Measurements from ENCODE around the gene RING1. TPM values are rescaled to one million over a fixed set of nuclear protein-coding genes. Genes with fewer than 3 reads are reported as not detected.

RING1 gene
- total and polyA plus RNA-seq, 2 experiments from 2014 or later = 6.4 to 16.0 TPM

DNA sequence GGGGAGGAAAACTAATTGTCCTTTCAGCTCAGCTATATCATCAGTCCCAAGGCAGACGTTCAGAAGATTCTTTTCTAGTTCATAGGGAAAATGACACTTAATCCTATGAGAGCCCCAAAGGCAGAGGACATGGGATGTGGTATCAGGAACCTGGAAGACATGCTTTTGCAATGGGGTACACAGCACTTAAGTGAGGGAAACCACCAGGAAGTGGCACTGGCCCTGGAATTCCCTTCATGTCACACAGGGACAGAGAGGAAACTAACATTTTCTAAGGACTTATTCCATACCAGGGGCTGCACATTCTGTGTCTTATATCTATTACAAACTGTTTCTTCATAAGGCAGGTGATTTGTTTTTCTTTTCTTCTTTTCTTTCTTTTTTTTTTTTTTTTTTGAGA lies 35.2 kb downstream of the RING1 start:
- H2AFZ ChIP-seq = no peak overlapping the region
- H3K9me2 ChIP-seq (ENCODE audit: insufficient read depth) = no peaks in the 10 kb centered on the region
- no peaks in the 10 kb centered on the region for H4K20me1 ChIP-seq (replicated peaks; ENCODE audit: insufficient read depth)
- Mint-ChIP-seq H3K4me1 (peaks cover 1% of the 10 kb centered on the region; the same call in 2 of the 3 replicates), H3K27me3 (ENCODE audit: insufficient read depth, low read depth, poor library complexity) (peaks cover 11% of the 10 kb centered on the region), H3K9me3 (no peaks in the 10 kb centered on the region), H3K36me3 (ENCODE audit: low read depth) (no peaks in the 10 kb centered on the region), H3K27ac (no peak overlapping the region), H3K4me3 (no peak overlapping the region)
- no peaks in the 10 kb centered on the region for H3K79me2 ChIP-seq (replicated peaks; ENCODE audit: insufficient read depth)
- ATAC-seq = no peak
- H3K4me2 ChIP-seq = no peak overlapping the region
- no peak overlapping the region for H3K4me3 ChIP-seq
- no peak overlapping the region for H3K27ac ChIP-seq (ENCODE audit: low read depth)
- TF ChIP-seq, protein P1, sequence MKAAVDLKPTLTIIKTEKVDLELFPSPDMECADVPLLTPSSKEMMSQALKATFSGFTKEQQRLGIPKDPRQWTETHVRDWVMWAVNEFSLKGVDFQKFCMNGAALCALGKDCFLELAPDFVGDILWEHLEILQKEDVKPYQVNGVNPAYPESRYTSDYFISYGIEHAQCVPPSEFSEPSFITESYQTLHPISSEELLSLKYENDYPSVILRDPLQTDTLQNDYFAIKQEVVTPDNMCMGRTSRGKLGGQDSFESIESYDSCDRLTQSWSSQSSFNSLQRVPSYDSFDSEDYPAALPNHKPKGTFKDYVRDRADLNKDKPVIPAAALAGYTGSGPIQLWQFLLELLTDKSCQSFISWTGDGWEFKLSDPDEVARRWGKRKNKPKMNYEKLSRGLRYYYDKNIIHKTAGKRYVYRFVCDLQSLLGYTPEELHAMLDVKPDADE (IDR thresholded peaks at IDR 0.05) = no peak
- TF ChIP-seq NANOG (IDR thresholded peaks at IDR 0.05; ENCODE audit: borderline replicate concordance) = no peak
- TF ChIP-seq ZNF114 (CRISPR knock-in tag; IDR thresholded peaks at IDR 0.05) = no peak
- no peak for DNase-seq (ENCODE audit: low spot score)
- peaks cover 4% of the 10 kb centered on the region; the same call in 1 of the 2 replicates for H3K4me1 ChIP-seq (ENCODE audit: insufficient read depth)
- H3K36me3 ChIP-seq (ENCODE audit: insufficient read depth) = no peaks in the 10 kb centered on the region
- H3K27me3 ChIP-seq (ENCODE audit: insufficient read depth) = peaks cover 56% of the 10 kb centered on the region
- H3F3A ChIP-seq (replicated peaks; ENCODE audit: low read depth) = no peaks in the 10 kb centered on the region

DNA sequence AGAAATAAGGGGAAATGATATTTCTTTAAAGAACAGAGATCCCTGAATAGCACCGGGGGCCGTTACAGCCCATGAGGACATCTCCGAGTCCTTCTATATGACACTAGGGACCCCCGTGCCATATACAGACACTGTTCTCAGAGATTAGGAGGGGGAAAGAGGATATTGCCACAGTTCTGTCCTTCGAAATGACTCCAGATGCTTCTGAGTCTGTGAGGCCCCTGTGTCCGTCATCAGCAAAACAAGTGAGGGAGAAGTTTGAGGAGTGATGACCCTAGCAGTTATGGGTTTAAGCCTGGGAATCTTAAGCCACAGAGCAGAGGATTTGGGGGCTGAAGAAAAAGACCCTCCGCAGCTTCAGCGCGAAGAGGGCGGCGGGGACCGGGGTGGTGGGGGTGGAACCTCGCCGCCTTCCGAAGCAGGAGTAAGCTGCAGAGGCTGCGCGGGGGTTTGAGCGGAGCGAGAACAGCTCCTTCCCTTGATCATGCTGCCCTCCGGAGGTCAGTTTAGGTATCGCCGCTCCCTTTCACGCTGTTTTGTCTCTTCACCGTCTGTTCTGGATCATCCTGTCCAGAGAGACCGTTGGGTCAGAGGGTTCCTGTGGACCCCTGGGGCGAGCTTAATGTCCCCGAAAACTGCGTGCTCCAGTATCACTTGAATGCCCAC lies 39.8 kb downstream of the RING1 start:
- Mint-ChIP-seq H3K4me3 (peak overlapping the region; percentile 82), H3K4me1 (peaks cover 19% of the 10 kb centered on the region), H3K36me3 (ENCODE audit: low read depth) (peaks cover 19% of the 10 kb centered on the region), H3K9me3 (no peaks in the 10 kb centered on the region), H3K27ac (no peak overlapping the region), H3K27me3 (ENCODE audit: insufficient read depth, low read depth, poor library complexity) (peaks cover 15% of the 10 kb centered on the region)
- H3K4me2 ChIP-seq = peak overlapping the region; percentile 90
- peak overlapping the region; percentile 63 for H3K4me3 ChIP-seq
- peaks cover 12% of the 10 kb centered on the region for H3K4me1 ChIP-seq (ENCODE audit: insufficient read depth)
- no peaks in the 10 kb centered on the region for H3K36me3 ChIP-seq (ENCODE audit: insufficient read depth)
- no peaks in the 10 kb centered on the region for H3K79me2 ChIP-seq (replicated peaks; ENCODE audit: insufficient read depth)
- TF ChIP-seq ZNF114 (CRISPR knock-in tag; IDR thresholded peaks at IDR 0.05) = no peak
- TF ChIP-seq, protein P2, sequence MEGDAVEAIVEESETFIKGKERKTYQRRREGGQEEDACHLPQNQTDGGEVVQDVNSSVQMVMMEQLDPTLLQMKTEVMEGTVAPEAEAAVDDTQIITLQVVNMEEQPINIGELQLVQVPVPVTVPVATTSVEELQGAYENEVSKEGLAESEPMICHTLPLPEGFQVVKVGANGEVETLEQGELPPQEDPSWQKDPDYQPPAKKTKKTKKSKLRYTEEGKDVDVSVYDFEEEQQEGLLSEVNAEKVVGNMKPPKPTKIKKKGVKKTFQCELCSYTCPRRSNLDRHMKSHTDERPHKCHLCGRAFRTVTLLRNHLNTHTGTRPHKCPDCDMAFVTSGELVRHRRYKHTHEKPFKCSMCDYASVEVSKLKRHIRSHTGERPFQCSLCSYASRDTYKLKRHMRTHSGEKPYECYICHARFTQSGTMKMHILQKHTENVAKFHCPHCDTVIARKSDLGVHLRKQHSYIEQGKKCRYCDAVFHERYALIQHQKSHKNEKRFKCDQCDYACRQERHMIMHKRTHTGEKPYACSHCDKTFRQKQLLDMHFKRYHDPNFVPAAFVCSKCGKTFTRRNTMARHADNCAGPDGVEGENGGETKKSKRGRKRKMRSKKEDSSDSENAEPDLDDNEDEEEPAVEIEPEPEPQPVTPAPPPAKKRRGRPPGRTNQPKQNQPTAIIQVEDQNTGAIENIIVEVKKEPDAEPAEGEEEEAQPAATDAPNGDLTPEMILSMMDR (conservative IDR thresholded peaks at IDR 0.05; ENCODE audit: low read depth in 2 of 2) = peak; percentile 67 to 95
- peaks cover 39% of the 10 kb centered on the region for H3K27me3 ChIP-seq (ENCODE audit: insufficient read depth)
- H3K27ac ChIP-seq (ENCODE audit: low read depth) = no peak overlapping the region
- ATAC-seq (peak; percentile 67), DNase-seq (ENCODE audit: low spot score) (peak; percentile 97)
- no peaks in the 10 kb centered on the region for H3K9me2 ChIP-seq (ENCODE audit: insufficient read depth)
- peak overlapping the region; percentile 100 for H2AFZ ChIP-seq
- peaks cover 10% of the 10 kb centered on the region; the same call in 1 of the 2 replicates for H3F3A ChIP-seq (replicated peaks; ENCODE audit: low read depth)
- no peaks in the 10 kb centered on the region for H4K20me1 ChIP-seq (replicated peaks; ENCODE audit: insufficient read depth)

DNA sequence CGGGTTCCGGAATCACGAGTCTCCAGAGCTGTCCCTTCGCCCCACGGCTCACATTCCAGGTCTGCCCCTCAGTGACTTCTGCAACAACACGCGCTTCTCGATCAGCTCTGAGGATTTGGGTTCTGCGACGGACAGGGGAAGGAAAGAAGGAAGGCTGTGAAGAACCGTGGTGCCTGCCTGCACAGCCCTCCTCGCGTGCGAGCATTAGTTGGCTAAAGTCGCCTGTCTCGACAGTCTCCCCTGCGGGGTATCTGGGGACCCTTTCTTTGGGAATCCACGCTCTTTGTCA lies 40.3 kb downstream of the RING1 start:
- peak overlapping the region; percentile 63 for H3K4me3 ChIP-seq
- no peak overlapping the region for H3K27ac Mint-ChIP-seq
- peak overlapping the region; percentile 60; the same call in 1 of the 2 replicates for H2AFZ ChIP-seq

More for the DNA sequence above, 40.3 kb downstream of the RING1 start:
- peak overlapping the region; percentile 82 for H3K4me3 Mint-ChIP-seq
- no peaks in the 10 kb centered on the region for H3K79me2 ChIP-seq (replicated peaks; ENCODE audit: insufficient read depth)
- H3K36me3 Mint-ChIP-seq (ENCODE audit: low read depth) = peaks cover 19% of the 10 kb centered on the region
- H3K4me2 ChIP-seq = peak overlapping the region; percentile 90
- no peaks in the 10 kb centered on the region for H3K9me2 ChIP-seq (ENCODE audit: insufficient read depth)
- no peaks in the 10 kb centered on the region for H3K36me3 ChIP-seq (ENCODE audit: insufficient read depth)
- H3K4me1 Mint-ChIP-seq = peaks cover 19% of the 10 kb centered on the region
- H3K27me3 ChIP-seq (ENCODE audit: insufficient read depth) = peaks cover 35% of the 10 kb centered on the region
- TF ChIP-seq, protein P2 (conservative IDR thresholded peaks at IDR 0.05; ENCODE audit: low read depth in 2 of 2) = peak in 1 of 2 experiments; percentile 15; a peak in 1 of 4 replicates
- TF ChIP-seq NANOG (IDR thresholded peaks at IDR 0.05; ENCODE audit: borderline replicate concordance) = no peak
- H3K9me3 Mint-ChIP-seq = no peaks in the 10 kb centered on the region
- H3K4me1 ChIP-seq (ENCODE audit: insufficient read depth) = peaks cover 12% of the 10 kb centered on the region
- peaks cover 15% of the 10 kb centered on the region for H3K27me3 Mint-ChIP-seq (ENCODE audit: insufficient read depth, low read depth, poor library complexity)
- H3K27ac ChIP-seq (ENCODE audit: low read depth) = no peak overlapping the region
- H4K20me1 ChIP-seq (replicated peaks; ENCODE audit: insufficient read depth) = no peaks in the 10 kb centered on the region
- DNase-seq (ENCODE audit: low spot score) (no peak), ATAC-seq (peak; percentile 2)
- H3F3A ChIP-seq (replicated peaks; ENCODE audit: low read depth) = peaks cover 10% of the 10 kb centered on the region; the same call in 1 of the 2 replicates

Data from GM23338 (cell line).